ENCODE data around the gene TGM1.

TGM1 gene

DNA sequence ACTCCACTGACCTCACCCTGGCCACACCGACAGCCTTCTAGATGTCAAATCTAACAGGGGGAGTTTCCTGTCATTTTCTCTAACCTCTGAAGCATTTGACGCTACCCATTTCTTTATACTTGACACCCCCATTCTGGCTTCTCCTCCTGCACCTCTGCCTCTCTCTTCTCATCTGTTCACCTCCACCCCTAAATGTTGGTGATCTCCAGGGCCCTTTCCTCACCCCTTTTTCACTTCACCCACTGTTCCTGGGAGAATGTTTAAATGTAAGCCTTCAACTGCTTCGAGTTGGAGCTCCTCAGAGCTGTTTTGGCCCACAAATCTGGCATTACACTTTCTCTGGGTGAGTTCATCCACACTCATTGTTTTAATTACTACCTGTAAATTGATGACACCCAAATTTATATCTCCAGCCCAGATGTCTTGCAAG lies 8.9 kb upstream of the TGM1 start:
- TF ChIP-seq, protein P1, sequence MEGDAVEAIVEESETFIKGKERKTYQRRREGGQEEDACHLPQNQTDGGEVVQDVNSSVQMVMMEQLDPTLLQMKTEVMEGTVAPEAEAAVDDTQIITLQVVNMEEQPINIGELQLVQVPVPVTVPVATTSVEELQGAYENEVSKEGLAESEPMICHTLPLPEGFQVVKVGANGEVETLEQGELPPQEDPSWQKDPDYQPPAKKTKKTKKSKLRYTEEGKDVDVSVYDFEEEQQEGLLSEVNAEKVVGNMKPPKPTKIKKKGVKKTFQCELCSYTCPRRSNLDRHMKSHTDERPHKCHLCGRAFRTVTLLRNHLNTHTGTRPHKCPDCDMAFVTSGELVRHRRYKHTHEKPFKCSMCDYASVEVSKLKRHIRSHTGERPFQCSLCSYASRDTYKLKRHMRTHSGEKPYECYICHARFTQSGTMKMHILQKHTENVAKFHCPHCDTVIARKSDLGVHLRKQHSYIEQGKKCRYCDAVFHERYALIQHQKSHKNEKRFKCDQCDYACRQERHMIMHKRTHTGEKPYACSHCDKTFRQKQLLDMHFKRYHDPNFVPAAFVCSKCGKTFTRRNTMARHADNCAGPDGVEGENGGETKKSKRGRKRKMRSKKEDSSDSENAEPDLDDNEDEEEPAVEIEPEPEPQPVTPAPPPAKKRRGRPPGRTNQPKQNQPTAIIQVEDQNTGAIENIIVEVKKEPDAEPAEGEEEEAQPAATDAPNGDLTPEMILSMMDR (IDR thresholded peaks at IDR 0.05; ENCODE audit: control insufficient read depth, insufficient read depth, low read depth, low read length, missing control alignments), result no peak
- DNase-seq (ENCODE audit: low read depth), result no peak
- peak overlapping the region; percentile 79 for H3K4me3 ChIP-seq (ENCODE audit: control insufficient read depth, low read depth, low read length)

- TF ChIP-seq, protein P1 (IDR thresholded peaks at IDR 0.05; ENCODE audit: control insufficient read depth, insufficient read depth, low read depth, low read length, missing control alignments), result peak; percentile 66
- H3K4me3 ChIP-seq (ENCODE audit: control insufficient read depth, low read depth, low read length), result peak within 1 kb of the TSS; percentile 79
- DNase-seq (ENCODE audit: low read depth), result peak; percentile 46
These were observed 8.3 kb upstream of the TGM1 start, which contains the start of gene RABGGTA for GRCh38 chr14:24271134-24271833. Gene RABGGTA (minus strand): TSS chr14:24271597. CDS start chr14:24271115, 482 bp downstream.

DNA sequence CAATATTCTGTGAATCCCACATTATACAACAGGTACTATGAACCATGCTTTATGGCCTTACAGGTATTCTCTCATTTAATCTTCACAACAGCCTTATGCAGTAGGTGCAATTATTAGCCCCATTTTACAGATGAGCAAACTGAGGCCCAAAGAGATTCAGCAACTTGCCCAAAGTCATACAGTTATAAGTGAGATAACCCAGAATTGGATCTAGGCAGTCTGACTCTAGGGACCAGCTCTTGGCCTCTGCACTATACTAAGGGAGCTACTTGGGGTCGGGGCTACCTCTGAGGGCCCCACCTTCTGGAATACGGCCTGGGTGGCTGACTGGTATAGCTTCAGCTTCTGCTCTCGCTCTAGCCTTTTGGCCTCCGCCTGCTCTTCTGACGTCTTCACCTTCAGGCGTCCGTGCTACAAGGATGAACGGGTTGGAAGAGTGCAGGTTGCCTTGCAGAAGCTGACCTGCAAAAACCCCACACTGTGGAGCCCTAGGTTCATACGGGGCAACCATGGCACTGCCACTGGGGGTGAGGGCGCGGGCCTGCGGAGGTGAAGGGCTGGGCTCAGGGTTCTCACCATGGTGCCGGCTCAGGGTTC lies 7.7 kb upstream of the TGM1 start:
- peak overlapping the region; percentile 79 for H3K4me3 ChIP-seq (ENCODE audit: control insufficient read depth, low read depth, low read length)
- no peak for DNase-seq (ENCODE audit: low read depth)
- TF ChIP-seq, protein P1 (IDR thresholded peaks at IDR 0.05; ENCODE audit: control insufficient read depth, insufficient read depth, low read depth, low read length, missing control alignments), result no peak

DNA sequence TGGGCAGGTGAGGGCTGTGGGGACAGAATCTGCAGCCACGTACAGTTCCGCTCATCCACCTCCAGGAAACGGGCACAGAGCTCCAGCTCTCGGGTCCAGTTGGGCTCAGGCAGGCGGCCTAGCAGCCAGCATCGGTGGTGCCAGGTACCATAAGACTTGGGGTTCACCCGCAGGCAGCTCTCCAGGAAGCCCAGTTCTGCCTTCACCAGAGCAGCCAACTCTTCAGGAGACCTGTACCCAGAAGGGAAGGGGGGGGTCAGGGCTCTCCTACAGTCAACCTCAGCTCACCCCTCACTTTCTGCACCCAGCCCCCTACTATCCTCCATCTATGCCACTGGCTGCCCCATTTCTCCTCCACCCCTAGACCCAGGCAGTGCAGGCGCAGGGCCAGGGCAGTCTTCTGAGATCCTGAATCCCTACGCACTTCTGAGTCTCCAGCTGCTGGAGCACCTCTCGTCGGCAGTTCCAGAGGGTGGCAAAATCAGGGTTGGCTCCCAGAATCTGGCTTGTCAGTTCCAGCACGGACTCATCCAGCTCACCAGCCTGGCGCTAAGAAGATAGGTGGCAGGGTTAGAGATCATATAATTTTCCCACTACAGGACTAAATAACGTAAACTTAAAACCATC lies 7.0 kb upstream of the TGM1 start:
- H3K4me3 ChIP-seq (ENCODE audit: control insufficient read depth, low read depth, low read length), result no peak overlapping the region
- DNase-seq (ENCODE audit: low read depth), result no peak
- TF ChIP-seq, protein P1 (IDR thresholded peaks at IDR 0.05; ENCODE audit: control insufficient read depth, insufficient read depth, low read depth, low read length, missing control alignments), result no peak

DNA sequence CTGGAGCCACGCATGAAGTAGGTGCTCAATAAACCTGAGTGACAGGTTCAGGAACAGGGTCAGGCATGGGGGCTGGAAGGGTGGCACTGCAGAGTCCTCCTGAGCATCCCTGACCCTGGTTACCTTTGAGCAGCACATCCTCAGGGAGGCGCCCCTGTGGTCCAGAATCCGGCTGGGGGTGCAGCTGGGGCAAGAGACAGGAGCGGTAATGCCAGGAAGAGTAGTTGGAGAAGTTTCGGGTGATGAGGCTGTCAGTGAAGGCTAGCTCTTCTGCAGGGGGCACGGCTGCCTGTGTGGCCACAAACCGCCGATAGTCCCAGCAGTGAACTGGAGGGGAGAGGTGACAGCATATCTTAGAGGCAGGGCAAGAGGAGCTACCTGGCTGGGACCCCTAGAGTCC lies 6.4 kb upstream of the TGM1 start:
- TF ChIP-seq, protein P1 (IDR thresholded peaks at IDR 0.05; ENCODE audit: control insufficient read depth, insufficient read depth, low read depth, low read length, missing control alignments), result no peak
- H3K4me3 ChIP-seq (ENCODE audit: control insufficient read depth, low read depth, low read length), result no peak overlapping the region
- DNase-seq (ENCODE audit: low read depth), result no peak

DNA sequence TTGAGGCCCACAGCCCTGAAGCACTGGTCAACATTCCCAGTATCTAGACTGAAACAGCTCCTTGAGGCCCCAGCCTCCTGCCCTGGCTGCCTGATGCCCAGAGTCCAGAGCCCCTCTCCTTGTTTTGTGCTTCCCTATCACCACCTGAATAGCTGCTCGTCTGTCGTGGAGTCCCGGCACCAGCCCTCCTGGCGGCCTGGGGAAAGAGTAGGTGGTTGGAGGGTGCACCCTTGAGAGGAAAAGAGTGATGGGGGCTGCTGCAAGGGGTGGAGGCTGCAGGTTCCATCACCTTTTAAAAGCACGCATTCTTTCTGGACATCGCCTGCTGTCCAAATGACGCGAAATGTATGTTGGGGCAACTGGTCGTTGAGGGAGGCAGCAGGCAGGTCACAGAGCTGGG lies 5.2 kb upstream of the TGM1 start:
- TF ChIP-seq, protein P1 (IDR thresholded peaks at IDR 0.05; ENCODE audit: control insufficient read depth, insufficient read depth, low read depth, low read length, missing control alignments), result no peak
- DNase-seq (ENCODE audit: low read depth), result no peak
- no peak overlapping the region for H3K4me3 ChIP-seq (ENCODE audit: control insufficient read depth, low read depth, low read length)

Data from AG09309 (cell line).